ENCODE results near the gene RBBP7.
"Not testable (repeated sequence)": the region's sequence is repeated elsewhere in the genome, so short reads cannot be mapped to it uniquely, and the experiment has no call there.

RBBP7 gene

DNA sequence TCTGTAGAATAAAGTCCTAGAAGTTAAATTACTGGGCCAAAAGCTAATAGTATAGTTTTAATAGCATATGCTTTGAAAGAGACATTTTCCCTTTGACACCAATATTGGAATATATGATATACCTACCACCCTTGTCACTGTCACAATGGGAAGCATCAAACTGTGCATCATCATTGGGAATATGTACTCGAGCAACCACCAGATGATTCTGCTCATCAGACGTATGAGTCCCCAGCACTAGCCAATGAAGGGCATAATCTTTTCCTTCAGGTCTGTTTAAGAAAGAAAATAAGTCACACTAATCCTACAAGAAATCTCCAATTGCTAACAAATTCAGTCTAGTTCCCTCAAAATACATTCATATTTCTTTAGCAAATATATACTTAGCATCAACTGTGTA lies 7.3 kb downstream of the RBBP7 start:
- Histone ChIP-seq H3K36me3 (peaks cover 0 to 13% (median 8%) of the 10 kb centered on the region in 3 donors), H3K9me3 (no peaks in the 10 kb centered on the region), H3K4me1 (peaks cover 0 to 35% (median 0%) of the 10 kb centered on the region in 4 donors), H3K27ac (no peak overlapping the region), H3K27me3 (no peaks in the 10 kb centered on the region), H3K4me3 (no peak overlapping the region)
- no peak for TF ChIP-seq CTCF (IDR thresholded peaks at IDR 0.05)
- DNase-seq: no peak
- intact Hi-C loops (cut with DNase I; ENCODE audit: low total_unique reads): no loop called here

GRCh38 chrX:16856744-16857143 lies 13.4 kb downstream of the RBBP7 start:
- Histone ChIP-seq H3K9me3 (no peaks in the 10 kb centered on the region), H3K36me3 (peaks cover 0 to 52% (median 45%) of the 10 kb centered on the region in 3 donors), H3K27me3 (no peaks in the 10 kb centered on the region), H3K27ac (no peak overlapping the region), H3K4me1 (no peaks in the 10 kb centered on the region), H3K4me3 (no peak overlapping the region)
- intact Hi-C loops (cut with DNase I; ENCODE audit: low total_unique reads): no loop called here
- TF ChIP-seq CTCF (IDR thresholded peaks at IDR 0.05): no peak
- DNase-seq: no peak

- H3K36me3 ChIP-seq: peaks cover 0 to 46% (median 44%) of the 10 kb centered on the region in 3 donors
Observed at GRCh38 chrX:16856076-16856404, 14.1 kb downstream of the RBBP7 start.

GRCh38 chrX:16855363-16856075 lies 14.6 kb downstream of the RBBP7 start:
- no peaks in the 10 kb centered on the region for H3K9me3 ChIP-seq
- H3K4me1 ChIP-seq: no peaks in the 10 kb centered on the region
- no peak overlapping the region for H3K27ac ChIP-seq
- no peak for DNase-seq
- H3K4me3 ChIP-seq: no peak overlapping the region
- H3K27me3 ChIP-seq: no peaks in the 10 kb centered on the region
- TF ChIP-seq CTCF (IDR thresholded peaks at IDR 0.05): no peak
- intact Hi-C loops (cut with DNase I; ENCODE audit: low total_unique reads): no loop called here
- H3K36me3 ChIP-seq: peaks cover 0 to 46% (median 44%) of the 10 kb centered on the region in 3 donors

More at GRCh38 chrX:16856076-16856404, 14.1 kb downstream of the RBBP7 start:
- intact Hi-C loops (cut with DNase I; ENCODE audit: low total_unique reads); H3K9me3 ChIP-seq; DNase-seq; H3K4me3 ChIP-seq; H3K27me3 ChIP-seq; H3K4me1 ChIP-seq; H3K27ac ChIP-seq: not testable (repeated sequence)

- no peak for TF ChIP-seq CTCF (IDR thresholded peaks at IDR 0.05)
- Histone ChIP-seq H3K36me3 (peaks cover 0 to 53% (median 48%) of the 10 kb centered on the region in 3 donors), H3K4me3 (no peak overlapping the region), H3K27me3 (no peaks in the 10 kb centered on the region), H3K27ac (no peak overlapping the region), H3K4me1 (no peaks in the 10 kb centered on the region), H3K9me3 (no peaks in the 10 kb centered on the region)
- intact Hi-C loops (cut with DNase I; ENCODE audit: low total_unique reads): no loop called here
- no peak for DNase-seq
Observed at GRCh38 chrX:16853537-16853936, 16.6 kb downstream of the RBBP7 start.

DNA sequence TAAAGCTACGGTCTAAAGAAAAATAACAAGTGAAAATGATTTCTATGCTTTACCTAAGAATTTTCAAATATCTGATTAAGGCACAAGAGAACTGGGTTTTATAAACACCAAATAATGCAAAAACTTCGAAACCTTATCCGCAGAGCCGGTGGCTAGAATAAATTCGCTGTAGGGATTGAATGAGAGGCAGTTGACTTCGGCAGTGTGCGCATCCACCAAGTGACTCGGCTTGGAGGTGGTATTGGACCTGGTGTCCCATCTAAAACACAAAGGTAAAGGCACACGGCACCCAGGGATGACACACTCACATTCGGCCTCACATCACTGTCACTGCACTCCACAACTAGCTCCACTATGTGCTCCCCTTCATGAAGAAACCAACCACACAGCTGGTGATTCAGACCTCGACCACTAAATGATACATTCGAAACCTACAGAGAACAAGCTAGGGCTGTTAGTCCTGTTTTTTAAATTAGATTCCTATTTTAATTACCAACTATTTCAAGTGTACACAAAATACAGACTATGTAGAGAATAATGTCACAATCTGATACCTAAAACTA lies 17.5 kb downstream of the RBBP7 start:
- H3K27me3 ChIP-seq: no peaks in the 10 kb centered on the region
- no peaks in the 10 kb centered on the region for H3K9me3 ChIP-seq
- no peak overlapping the region for H3K27ac ChIP-seq
- no peaks in the 10 kb centered on the region for H3K4me1 ChIP-seq
- intact Hi-C loops (cut with DNase I; ENCODE audit: low total_unique reads): no loop called here
- no peak for TF ChIP-seq CTCF (IDR thresholded peaks at IDR 0.05)
- peaks cover 0 to 54% (median 43%) of the 10 kb centered on the region in 3 donors for H3K36me3 ChIP-seq
- H3K4me3 ChIP-seq: no peak overlapping the region
- no peak for DNase-seq

All from tibial artery (tissue), 4 donors.